Pericardium fibroblast (primary cell): ENCODE results near the gene CLEC5A. TPM values are rescaled to one million over a fixed set of nuclear protein-coding genes. Genes with fewer than 3 reads are reported as not detected.

ENCODE experiments used
- total RNA-seq: library from RNA; depleted of rRNA; stranded (reverse); fragments of >200 nt; gene quantifications from 2 replicates; pipeline ENCODE4 v1.2.3, GENCODE V29; 2015

The CLEC5A gene
- not detected in 2 replicates for total RNA-seq

DNA sequence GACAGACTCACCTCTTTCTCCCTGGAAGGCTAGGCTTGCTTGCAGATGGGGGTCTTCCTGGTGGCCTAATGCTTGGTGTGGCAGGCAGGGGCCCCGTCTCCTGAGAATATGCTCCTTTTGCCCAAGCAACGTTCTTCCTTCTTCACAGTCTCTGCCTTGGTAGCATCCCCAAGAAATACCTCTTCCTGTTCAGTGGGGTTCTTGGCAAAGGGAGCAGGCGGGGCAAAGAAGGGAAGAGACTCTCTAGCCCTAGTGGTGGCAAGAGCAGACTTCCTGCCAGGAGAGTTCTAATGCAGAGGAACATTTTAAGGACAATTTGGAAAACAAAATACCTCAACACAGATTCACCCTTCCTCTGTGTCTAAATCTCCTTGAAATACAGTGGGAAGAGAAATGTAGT is at the start of gene CLEC5A:
Gene CLEC5A, minus strand, starts transcription at position 179 of the 400 bp plus-strand sequence. CDS start 682 bp downstream, outside the sequence.

DNA sequence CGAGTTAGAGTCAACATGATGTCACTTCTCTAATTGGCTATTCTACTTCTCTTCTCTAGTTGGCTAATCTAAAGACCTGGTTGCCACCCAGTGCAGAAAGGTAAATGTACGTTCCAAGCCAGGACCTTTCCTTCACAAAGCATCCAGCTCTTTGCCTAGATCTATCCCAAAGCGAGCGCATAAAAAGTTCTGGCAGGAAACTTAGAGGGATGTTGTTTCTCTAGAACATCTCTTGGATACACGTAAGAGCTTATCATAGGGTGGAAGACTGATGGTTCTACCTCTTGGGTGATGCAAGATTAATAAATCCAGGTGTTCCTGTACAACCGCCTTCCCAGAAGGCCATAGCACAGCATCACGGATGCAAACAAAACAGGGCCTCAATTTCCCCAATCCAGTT is 26.9 kb upstream of the CLEC5A start, which contains the start of gene TAS2R38:
Gene TAS2R38, minus strand, starts transcription at position 101 of the 400 bp plus-strand sequence. Its CDS starts 84 bp downstream, at position 17.

DNA sequence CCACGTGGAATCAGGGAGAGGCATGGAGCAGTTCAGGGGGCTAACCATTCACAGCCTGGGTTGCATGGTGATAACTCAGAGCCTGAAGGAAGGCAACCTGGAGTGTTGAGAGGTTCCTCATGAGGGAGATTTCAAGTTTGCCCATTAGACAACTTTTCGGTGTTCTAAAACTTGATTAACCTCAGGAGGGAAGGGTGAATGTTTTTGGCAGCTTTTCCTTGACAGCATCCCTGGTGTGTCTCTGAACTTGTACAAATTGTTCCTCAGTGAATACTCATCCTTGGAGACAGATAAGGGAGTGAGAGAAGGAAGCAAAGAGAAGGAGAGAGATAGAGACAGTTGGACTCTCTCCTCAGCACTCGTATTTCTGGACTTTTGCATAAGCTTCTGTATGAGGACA is 30.7 kb downstream of the CLEC5A start, which contains the start of gene OR9A4:
Gene OR9A4, plus strand, starts transcription at position 301 of the 400 bp plus-strand sequence. CDS start 2,477 bp downstream, outside the sequence.

Other genes with a start within 250 kb of the CLEC5A start
- 2.4 and 2.6 TPM in 2 replicates for gene DENND11, start 244.8 kb downstream of the CLEC5A start, total RNA-seq
- not detected in 2 replicates for gene WEE2, start 238.6 kb downstream of the CLEC5A start, total RNA-seq
- gene SSBP1, start 208.6 kb downstream of the CLEC5A start, total RNA-seq, result 133 and 158 TPM in 2 replicates
- 0.17 TPM in 1 of 2 replicates, not detected in the other for gene TAS2R3, start 182.9 kb downstream of the CLEC5A start, total RNA-seq
- 0.09 and 0.12 TPM in 2 replicates for gene TAS2R4, start 170.3 kb downstream of the CLEC5A start, total RNA-seq
- gene TAS2R5, start 156.8 kb downstream of the CLEC5A start, total RNA-seq, result 0.47 and 2.0 TPM in 2 replicates
- gene PRSS37, start 105.5 kb downstream of the CLEC5A start, total RNA-seq, result not detected in 2 replicates
- gene OR9A4, start 30.6 kb downstream of the CLEC5A start, total RNA-seq, result not detected in 2 replicates
- not detected in 2 replicates for gene TAS2R38, start 26.8 kb upstream of the CLEC5A start, total RNA-seq
- gene MGAM, start 48.9 kb upstream of the CLEC5A start, total RNA-seq, result not detected in 2 replicates
- gene MGAM2, start 164.7 kb upstream of the CLEC5A start, total RNA-seq, result not detected in 2 replicates